GM10266 (cell line): ENCODE data around the gene IKBKG.

ENCODE experiments used
- DNase-seq: peaks from one replicate; pipeline ENCODE4 v3.0.0; 2012; ENCODE audit errors: extremely low spot score
- CTCF ChIP-seq: IDR thresholded peaks from 2 replicates; pipeline ENCODE4 v1.5.1; 2012; ENCODE audit warnings: mild to moderate bottlenecking, low read depth; ENCODE audit not compliant: control insufficient read depth, insufficient read depth; ENCODE audit errors: missing control alignments

The IKBKG gene

GRCh38 chrX:154592505-154592904 is 45.1 kb downstream of the IKBKG start:
- TF ChIP-seq CTCF = no peak
- no peak for DNase-seq

GRCh38 chrX:154593201-154593600 is 45.8 kb downstream of the IKBKG start:
- TF ChIP-seq CTCF = no peak
- DNase-seq = no peak

- DNase-seq = no peak
- TF ChIP-seq CTCF = no peak
Observed at GRCh38 chrX:154594491-154594890, 47.1 kb downstream of the IKBKG start.

GRCh38 chrX:154595559-154596249 is 48.3 kb downstream of the IKBKG start:
- no peak for TF ChIP-seq CTCF
- DNase-seq = no peak

GRCh38 chrX:154596290-154596929 is 49.0 kb downstream of the IKBKG start:
- DNase-seq = no peak
- no peak for TF ChIP-seq CTCF

- DNase-seq = no peak
- TF ChIP-seq CTCF = no peak
Observed at GRCh38 chrX:154597221-154597620, 49.8 kb downstream of the IKBKG start.

GRCh38 chrX:154598656-154599055 is 51.2 kb downstream of the IKBKG start:
- no peak for TF ChIP-seq CTCF
- no peak for DNase-seq
